Endothelial cell of umbilical vein (primary cell): ENCODE measurements around the gene TCP11L2. TPM values are rescaled to one million over a fixed set of nuclear protein-coding genes. Genes with fewer than 3 reads are reported as not detected.

Experiments used
- BruUV-seq: library from RNA; stranded (reverse); fragments of 400-500 nt; replicated peaks from 2 replicates; lab custom pipeline; 2021; lab: Mats Ljungman, UMichigan
- CTCF ChIA-PET: fragments of 300-600, 350-600 bp; sonication (Branson Sonifier 250); formaldehyde crosslinking; loops from one replicate; lab custom pipeline; 2021; ENCODE audit warnings: antibody characterized with exemption, inconsistent platforms; lab: Charles Lee
- POLR2A ChIA-PET: fragments of 300-600, 350-600 bp; sonication (Branson Sonifier 250); formaldehyde crosslinking; loops from one replicate; lab custom pipeline; 2021; ENCODE audit warnings: antibody characterized with exemption, inconsistent platforms; lab: Charles Lee
- DNase-seq: peaks from one replicate; pipeline ENCODE4 v3.0.0-alpha.2; 2011; ENCODE audit warnings: low read depth, low spot score
- FAIRE-seq: peaks from 2 replicates; lab custom pipeline; 2011; peaks lifted over from hg19 to GRCh38; lab: Jason Lieb, UNC
- H2AFZ ChIP-seq: 2 replicates; pipeline ENCODE4 v1.6.0; 2012; ENCODE audit warnings: low read depth, low read length, control low read depth, inconsistent platforms
- H3K27ac ChIP-seq: 2 replicates; pipeline ENCODE4 v1.5.1; 2011; ENCODE audit warnings: low read depth, mild to moderate bottlenecking, control low read depth, low read length, moderate library complexity; ENCODE audit not compliant: insufficient read depth
- H3K27me3 ChIP-seq, 2 experiments: 2 replicates each; pipeline versions ENCODE4 v1.6.0 to v1.6.1; 2011; ENCODE audit warnings: low read length in 2 of 2, mixed read lengths in 1 of 2; ENCODE audit not compliant: control insufficient read depth in 2 of 2, insufficient read depth in 2 of 2
- H3K36me3 ChIP-seq, 2 experiments: 2 replicates in 1 of 2; 3 replicates in 1 of 2; pipeline ENCODE4 v1.5.1; 2011; ENCODE audit warnings: low read length in 2 of 2, mild to moderate bottlenecking in 1 of 2, moderate library complexity in 1 of 2; ENCODE audit not compliant: control insufficient read depth in 2 of 2, insufficient read depth in 2 of 2; ENCODE audit errors: extremely low read depth in 1 of 2
- H3K4me1 ChIP-seq: 3 replicates; pipeline ENCODE4 v1.5.1; 2011; ENCODE audit warnings: mild to moderate bottlenecking, low read length; ENCODE audit not compliant: control insufficient read depth, insufficient read depth; ENCODE audit errors: extremely low read depth
- H3K4me2 ChIP-seq: 2 replicates; pipeline ENCODE4 v1.6.1; 2011; ENCODE audit warnings: low read length, control low read depth, mixed read lengths; ENCODE audit not compliant: insufficient read depth
- H3K4me3 ChIP-seq, 3 experiments: fragments of 200-600 bp in 1 of 3; sonication (generic), shearing (Covaris generic) in 1 of 3; replicated peaks in 1 of 3; 2 replicates each; pipeline ENCODE4 v1.5.1; 2011 to 2016; ENCODE audit warnings: control low read depth in 3 of 3, low read length in 3 of 3, mild to moderate bottlenecking in 2 of 3, inconsistent platforms in 1 of 3, low read depth in 1 of 3, moderate library complexity in 1 of 3; ENCODE audit not compliant: insufficient read depth in 1 of 3
- H3K79me2 ChIP-seq: 2 replicates; pipeline ENCODE4 v1.6.0; 2012; ENCODE audit warnings: low read length, inconsistent platforms; ENCODE audit not compliant: control insufficient read depth, insufficient read depth
- H3K9ac ChIP-seq: replicated peaks from 2 replicates; pipeline ENCODE3; 2011; ENCODE audit warnings: low read length, control low read depth; ENCODE audit not compliant: insufficient read depth; ENCODE audit errors: extremely low read depth
- H3K9me1 ChIP-seq: replicated peaks from 3 replicates; pipeline ENCODE4 v1.6.0; 2011; ENCODE audit warnings: mild to moderate bottlenecking, low read length; ENCODE audit not compliant: control insufficient read depth, insufficient read depth; ENCODE audit errors: extremely low read depth
- H3K9me3 ChIP-seq: replicated peaks from 2 replicates; pipeline ENCODE4 v1.5.1; 2012; ENCODE audit warnings: low read length, inconsistent platforms; ENCODE audit not compliant: control insufficient read depth, insufficient read depth
- H4K20me1 ChIP-seq: replicated peaks from 2 replicates; pipeline ENCODE3; 2011; ENCODE audit warnings: mild to moderate bottlenecking, low read length; ENCODE audit not compliant: control insufficient read depth, insufficient read depth; ENCODE audit errors: extremely low read depth
- EZH2 ChIP-seq: IDR thresholded peaks from 2 replicates; pipeline ENCODE4 v1.6.1; 2012; ENCODE audit warnings: borderline replicate concordance, low read depth, mild to moderate bottlenecking, moderate library complexity, low read length, inconsistent platforms; ENCODE audit not compliant: severe bottlenecking
- GATA2 ChIP-seq: IDR thresholded peaks from 2 replicates; pipeline ENCODE4 v1.7.0; 2011; ENCODE audit warnings: low read depth, mild to moderate bottlenecking, moderate library complexity, mixed read lengths, low read length; ENCODE audit not compliant: insufficient read length, insufficient read depth
- POLR2A ChIP-seq: IDR thresholded peaks from 2 replicates; pipeline ENCODE4 v1.6.1; 2012; ENCODE audit warnings: low read depth, mild to moderate bottlenecking, control low read depth, low read length
- POLR2AphosphoS5 ChIP-seq: IDR thresholded peaks from 2 replicates; pipeline ENCODE4 v1.6.1; 2012; ENCODE audit warnings: low read depth, mild to moderate bottlenecking, control low read depth, low read length, moderate library complexity; ENCODE audit not compliant: insufficient read depth
- dilution Hi-C: fragments of 300-500 bp; cut with MboI; formaldehyde crosslinking; loops from one replicate; pipeline ENCODE4 v1.15.0; 2019; ENCODE audit warnings: low sequenced_read_pairs; ENCODE audit not compliant: extremely low pct_ligation_motif_present
- intact Hi-C: fragments of 100-400 bp; cut with micrococcal nuclease; formaldehyde crosslinking; loops from one replicate; pipeline ENCODE4 v1.10.0; 2022
- polyA plus RNA-seq, 4 experiments: library from polyadenylated mRNA; depleted of rRNA in 3 of 4; stranded (reverse) in 3 of 4; unstranded in 1 of 4; fragments of >200 nt; gene quantifications; 2 replicates each; pipeline versions ENCODE4 v1.2.1 to v1.2.3, GENCODE V29; 2011 to 2012; ENCODE audit warnings: missing spikeins in 1 of 4
- total RNA-seq: library from RNA; stranded (reverse); gene quantifications from 2 replicates; pipeline ENCODE4 v1.2.3, GENCODE V29; 2021
- TF ChIP-seq, protein P1 (sequence below): IDR thresholded peaks from 2 replicates; pipeline ENCODE4 v1.6.1; 2011; ENCODE audit not compliant: insufficient read depth, insufficient read length
- TF ChIP-seq, protein P2 (sequence below), 2 donors: IDR thresholded peaks; 1 replicate in 1 of 2; 2 replicates in 1 of 2; pipeline ENCODE4 v1.5.1; 2011; ENCODE audit warnings: low read length in 2 of 2, mild to moderate bottlenecking in 2 of 2, moderate library complexity in 2 of 2, control low read depth in 1 of 2, inconsistent platforms in 1 of 2, low read depth in 1 of 2; ENCODE audit not compliant: insufficient read depth in 1 of 2; ENCODE audit errors: extremely low read depth in 1 of 2

Gene TCP11L2
- total and polyA plus RNA-seq, 2 donors (not counting 3 experiments of a cell fraction or from before 2014, with no cell fraction given), result 6.0 to 18.7 TPM

DNA sequence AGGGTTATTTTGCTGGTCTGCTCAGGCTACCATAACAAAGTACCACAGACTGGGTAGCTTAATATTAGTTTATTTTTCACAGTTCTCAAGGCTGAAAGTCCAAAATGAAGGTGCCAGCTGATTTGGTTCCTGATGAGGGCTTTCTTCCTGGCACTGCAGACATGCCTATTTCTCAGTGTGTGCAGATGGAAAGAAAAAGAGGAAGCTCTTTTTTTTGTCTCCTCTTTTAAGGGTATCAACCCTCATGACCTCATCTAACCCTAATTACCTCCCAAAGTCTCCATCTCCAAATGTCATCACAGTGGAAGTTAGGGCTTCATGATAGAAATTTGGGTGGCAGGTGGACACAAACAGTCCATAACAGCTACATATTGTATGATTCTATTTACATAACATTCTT lies 30.0 kb downstream of the TCP11L2 start:
- CTCF ChIA-PET, result no interaction called here

More for the DNA sequence above, 30.0 kb downstream of the TCP11L2 start:
- no peak for TF ChIP-seq POLR2AphosphoS5
- no peak for TF ChIP-seq POLR2A
- no peak for TF ChIP-seq GATA2
- TF ChIP-seq, protein P1, sequence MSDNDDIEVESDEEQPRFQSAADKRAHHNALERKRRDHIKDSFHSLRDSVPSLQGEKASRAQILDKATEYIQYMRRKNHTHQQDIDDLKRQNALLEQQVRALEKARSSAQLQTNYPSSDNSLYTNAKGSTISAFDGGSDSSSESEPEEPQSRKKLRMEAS, result no peak
- TF ChIP-seq EZH2, result no peak
- TF ChIP-seq, protein P2, sequence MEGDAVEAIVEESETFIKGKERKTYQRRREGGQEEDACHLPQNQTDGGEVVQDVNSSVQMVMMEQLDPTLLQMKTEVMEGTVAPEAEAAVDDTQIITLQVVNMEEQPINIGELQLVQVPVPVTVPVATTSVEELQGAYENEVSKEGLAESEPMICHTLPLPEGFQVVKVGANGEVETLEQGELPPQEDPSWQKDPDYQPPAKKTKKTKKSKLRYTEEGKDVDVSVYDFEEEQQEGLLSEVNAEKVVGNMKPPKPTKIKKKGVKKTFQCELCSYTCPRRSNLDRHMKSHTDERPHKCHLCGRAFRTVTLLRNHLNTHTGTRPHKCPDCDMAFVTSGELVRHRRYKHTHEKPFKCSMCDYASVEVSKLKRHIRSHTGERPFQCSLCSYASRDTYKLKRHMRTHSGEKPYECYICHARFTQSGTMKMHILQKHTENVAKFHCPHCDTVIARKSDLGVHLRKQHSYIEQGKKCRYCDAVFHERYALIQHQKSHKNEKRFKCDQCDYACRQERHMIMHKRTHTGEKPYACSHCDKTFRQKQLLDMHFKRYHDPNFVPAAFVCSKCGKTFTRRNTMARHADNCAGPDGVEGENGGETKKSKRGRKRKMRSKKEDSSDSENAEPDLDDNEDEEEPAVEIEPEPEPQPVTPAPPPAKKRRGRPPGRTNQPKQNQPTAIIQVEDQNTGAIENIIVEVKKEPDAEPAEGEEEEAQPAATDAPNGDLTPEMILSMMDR (IDR thresholded peaks at IDR 0.05; ENCODE audit: extremely low read depth in 1 of 2, insufficient read depth in 1 of 2, low read depth in 1 of 2, low read length in 2 of 2), result no peak
- POLR2A ChIA-PET, result no interaction called here
- Histone ChIP-seq H3K4me2 (no peak overlapping the region), H3K36me3 (peaks cover 0 to 4% of the 10 kb centered on the region in 2 experiments), H3K9me3 (no peaks in the 10 kb centered on the region), H4K20me1 (no peaks in the 10 kb centered on the region), H3K27me3 (peaks cover 9 to 14% of the 10 kb centered on the region in 2 experiments), H3K4me3 (no peak overlapping the region), H2AFZ (no peak overlapping the region), H3K4me1 (no peaks in the 10 kb centered on the region), H3K9ac (no peak overlapping the region), H3K9me1 (no peaks in the 10 kb centered on the region), H3K27ac (no peak overlapping the region), H3K79me2 (no peaks in the 10 kb centered on the region)
- FAIRE-seq (no peak), DNase-seq (no peak)
- dilution Hi-C loops, result no loop called here
- intact Hi-C loops, result no loop called here
- no TSS peak for BruUV-seq
